Activated CD8-positive, alpha-beta memory T cell treated with anti-CD3 and anti-CD28 coated beads, Interleukin-2, amount 50 U/mL, for 48 hours (primary cell): ENCODE measurements around the gene RDH12.
"Not testable (repeated sequence)": the region's sequence is repeated elsewhere in the genome, so short reads cannot be mapped to it uniquely, and the experiment has no call there.

Experiments
- DNase-seq: peaks from one replicate; pipeline ENCODE4 v3.0.0-alpha.2; 2020

The RDH12 gene

GRCh38 chr14:67701492-67701891 lies at the start of gene RDH12:
Gene RDH12 (plus strand): TSS chr14:67701886. CDS start chr14:67722643, 20,757 bp downstream.
- DNase-seq: not testable (repeated sequence)

- no peak for DNase-seq
Measured at GRCh38 chr14:67652189-67652588, 49.5 kb upstream of the RDH12 start.

GRCh38 chr14:67653651-67654280 lies 47.9 kb upstream of the RDH12 start:
- no peak for DNase-seq

GRCh38 chr14:67663633-67664032 lies 38.1 kb upstream of the RDH12 start:
- DNase-seq: no peak

GRCh38 chr14:67665868-67666267 lies 35.8 kb upstream of the RDH12 start:
- DNase-seq: no peak

GRCh38 chr14:67666750-67667449 lies 34.8 kb upstream of the RDH12 start:
- DNase-seq: no peak

- DNase-seq: no peak
Measured at GRCh38 chr14:67668559-67668958, 33.1 kb upstream of the RDH12 start.

- DNase-seq: no peak
Measured at GRCh38 chr14:67673451-67673850, 28.2 kb upstream of the RDH12 start.

GRCh38 chr14:67674139-67674479 lies 27.6 kb upstream of the RDH12 start:
- peak; percentile 75 for DNase-seq

- DNase-seq: peak; percentile 88
Measured at GRCh38 chr14:67674480-67675218, 27.0 kb upstream of the RDH12 start, which contains the start of gene VTI1B. Gene VTI1B (minus strand): TSS chr14:67674632. CDS start chr14:67674489, 143 bp downstream.

GRCh38 chr14:67675219-67675582 lies 26.5 kb upstream of the RDH12 start:
- no peak for DNase-seq

GRCh38 chr14:67679006-67679405 lies 22.7 kb upstream of the RDH12 start:
- no peak for DNase-seq

- no peak for DNase-seq
Measured at GRCh38 chr14:67680121-67680602, 21.5 kb upstream of the RDH12 start.

GRCh38 chr14:67680941-67681340 lies 20.7 kb upstream of the RDH12 start:
- no peak for DNase-seq

GRCh38 chr14:67683842-67684241 lies 17.8 kb upstream of the RDH12 start:
- DNase-seq: no peak

GRCh38 chr14:67690011-67690410 lies 11.7 kb upstream of the RDH12 start:
- DNase-seq: no peak

- DNase-seq: peak; percentile 82
Measured at GRCh38 chr14:67694791-67695393, 6.8 kb upstream of the RDH12 start.

GRCh38 chr14:67695394-67695949 lies 6.2 kb upstream of the RDH12 start, which contains the start of gene RDH11:
Gene RDH11 (minus strand): TSS chr14:67695764. CDS start chr14:67695703, 61 bp downstream.
- peak; percentile 85 for DNase-seq

- no peak for DNase-seq
Measured at GRCh38 chr14:67697006-67697405, 4.7 kb upstream of the RDH12 start.

GRCh38 chr14:67698179-67698578 lies 3.5 kb upstream of the RDH12 start:
- no peak for DNase-seq

- DNase-seq: no peak
Measured at GRCh38 chr14:67703997-67704396, 2.3 kb downstream of the RDH12 start.

GRCh38 chr14:67704484-67705089 lies 2.9 kb downstream of the RDH12 start:
- no peak for DNase-seq

GRCh38 chr14:67705211-67705610 lies 3.5 kb downstream of the RDH12 start:
- no peak for DNase-seq
